GM12878 (cell line): ENCODE measurements around the gene CUL4A. TPM values are rescaled to one million over a fixed set of nuclear protein-coding genes. Genes with fewer than 3 reads are reported as not detected.

Source experiments
- ATAC-seq: fragments of 200-7000 bp; cut with Tn5 transposase; 3 replicates; pipeline ENCODE4 v1.9.1; 2020; ENCODE audit warnings: mild to moderate bottlenecking, moderate library complexity
- BruUV-seq: library from RNA; stranded (reverse); fragments of 400-500 nt; replicated peaks from 2 replicates; lab custom pipeline; 2021; lab: Mats Ljungman, UMichigan
- CTCF ChIA-PET: fragments of 300-600 bp; sonication (Branson Sonifier 250); formaldehyde crosslinking; extraction: SDS; loops from one replicate; lab custom pipeline; 2021; ENCODE audit warnings: inconsistent platforms; lab: Yijun Ruan, JAX
- POLR2A ChIA-PET: fragments of 350-600 bp; formaldehyde crosslinking; extraction: SDS; loops from one replicate; lab custom pipeline; 2021; ENCODE audit warnings: inconsistent platforms; lab: Charles Lee
- RAD21 ChIA-PET: fragments of 300-600 bp; sonication (Branson Sonifier 250); formaldehyde crosslinking; loops from one replicate; lab custom pipeline; 2023; ENCODE audit warnings: antibody characterized with exemption; ENCODE audit not compliant: unreplicated experiment; lab: Charles Lee
- SMC1A ChIA-PET: fragments of 300-600 bp; sonication (Branson Sonifier 250); formaldehyde crosslinking; loops from one replicate; lab custom pipeline; 2023; ENCODE audit not compliant: unreplicated experiment, uncharacterized antibody; lab: Charles Lee
- DNase-seq: peaks from one replicate; pipeline ENCODE4 v3.0.0-alpha.2; 2011; ENCODE audit warnings: low read depth, low spot score
- FAIRE-seq: peaks from 3 replicates; lab custom pipeline; 2011; peaks lifted over from hg19 to GRCh38; lab: Jason Lieb, UNC
- H2AFZ ChIP-seq: 2 replicates; pipeline ENCODE4 v1.6.0; 2011; ENCODE audit warnings: low read depth, low read length, control low read depth; ENCODE audit not compliant: control insufficient read depth
- H3K27ac ChIP-seq: 2 replicates; pipeline ENCODE4 v1.5.1; 2011; ENCODE audit warnings: control low read depth; ENCODE audit not compliant: control insufficient read depth, insufficient read depth
- H3K27me3 ChIP-seq, 2 experiments: replicated peaks in 1 of 2; 2 replicates each; pipeline versions ENCODE4 v1.6.0 to v1.6.1; 2011; ENCODE audit warnings: low read length in 1 of 2; ENCODE audit not compliant: control insufficient read depth in 2 of 2, insufficient read depth in 2 of 2
- H3K36me3 ChIP-seq, 2 experiments: 2 replicates each; pipeline ENCODE4 v1.5.1; 2011; ENCODE audit warnings: low read length in 1 of 2; ENCODE audit not compliant: control insufficient read depth in 2 of 2, insufficient read depth in 2 of 2
- H3K4me1 ChIP-seq: 2 replicates; pipeline ENCODE4 v1.6.1; 2011; ENCODE audit warnings: mild to moderate bottlenecking, low read length, moderate library complexity, mixed read lengths; ENCODE audit not compliant: control insufficient read depth, insufficient read depth
- H3K4me2 ChIP-seq: 2 replicates; pipeline ENCODE4 v1.6.0; 2011; ENCODE audit warnings: control low read depth; ENCODE audit not compliant: control insufficient read depth, insufficient read depth
- H3K4me3 ChIP-seq: fragments of 200-600 bp; sonication (generic); 2 replicates; pipeline ENCODE4 v1.5.1; 2016
- H3K79me2 ChIP-seq: 2 replicates; pipeline ENCODE4 v1.6.0; 2011; ENCODE audit warnings: low read length; ENCODE audit not compliant: control insufficient read depth, insufficient read depth
- H3K9ac ChIP-seq: 2 replicates; pipeline ENCODE4 v1.8.0; 2011; ENCODE audit warnings: low read length, control low read depth, mixed read lengths; ENCODE audit not compliant: control insufficient read depth, insufficient read depth
- H3K9me3 ChIP-seq: replicated peaks from 3 replicates; pipeline ENCODE4 v1.5.1; 2011; ENCODE audit warnings: mild to moderate bottlenecking, low read length; ENCODE audit not compliant: control insufficient read depth, insufficient read depth
- H4K20me1 ChIP-seq: 2 replicates; pipeline ENCODE4 v1.6.0; 2011; ENCODE audit not compliant: control insufficient read depth, insufficient read depth
- BCL11A ChIP-seq: IDR thresholded peaks from 2 replicates; pipeline ENCODE4 v1.6.1; 2011; ENCODE audit warnings: low read depth, low read length
- BHLHE40 ChIP-seq, 2 experiments: fragments of 450-650 bp in 1 of 2; IDR thresholded peaks; 2 replicates each; pipeline ENCODE4 v1.6.1; 2011 to 2017; ENCODE audit warnings: low read depth in 2 of 2, borderline replicate concordance in 1 of 2, improper control_type of control experiment in 1 of 2, low read length in 1 of 2, mild to moderate bottlenecking in 1 of 2
- BMI1 ChIP-seq: fragments of 450-650 bp; IDR thresholded peaks from 2 replicates; pipeline ENCODE4 v1.6.1; 2016; ENCODE audit warnings: mild to moderate bottlenecking, moderate library complexity, borderline replicate concordance
- CHD2 ChIP-seq: IDR thresholded peaks from 2 replicates; pipeline ENCODE4 v1.6.1; 2011; ENCODE audit warnings: low read depth, low read length, improper control_type of control experiment, borderline replicate concordance
- CHD4 ChIP-seq: fragments of 200-600 bp; sonication (generic); IDR thresholded peaks from 2 replicates; pipeline ENCODE4 v1.6.1; 2016; ENCODE audit warnings: mild to moderate bottlenecking
- EP300 ChIP-seq, 2 experiments: fragments of 150-350 bp in 1 of 2; IDR thresholded peaks; 2 replicates each; pipeline ENCODE4 v1.6.1; 2011 to 2012; ENCODE audit warnings: low read depth in 2 of 2, low read length in 2 of 2, borderline replicate concordance in 1 of 2, improper control_type of control experiment in 1 of 2, inconsistent platforms in 1 of 2; ENCODE audit not compliant: control insufficient read depth in 1 of 2
- HDAC6 ChIP-seq: fragments of 200-600 bp; sonication (generic); IDR thresholded peaks from one replicate; pipeline ENCODE4 v1.8.0; 2017; ENCODE audit warnings: antibody characterized with exemption; ENCODE audit not compliant: unreplicated experiment
- IRF3 ChIP-seq: fragments of 450-650 bp; IDR thresholded peaks from 2 replicates; pipeline ENCODE4 v1.6.1; 2014; ENCODE audit warnings: mild to moderate bottlenecking
- MXI1 ChIP-seq: fragments of 150-350 bp; IDR thresholded peaks from 2 replicates; pipeline ENCODE4 v1.6.1; 2011; ENCODE audit warnings: low read depth, mild to moderate bottlenecking, inconsistent platforms, low read length, improper control_type of control experiment
- MYB ChIP-seq: fragments of 150-350 bp; IDR thresholded peaks from 2 replicates; pipeline ENCODE4 v1.6.1; 2014; ENCODE audit warnings: mild to moderate bottlenecking, low read depth, low read length, borderline replicate concordance
- NBN ChIP-seq: fragments of 450-650 bp; IDR thresholded peaks from 2 replicates; pipeline ENCODE4 v1.6.1; 2016
- NR2C1 ChIP-seq: fragments of 450-650 bp; IDR thresholded peaks from 2 replicates; pipeline ENCODE4 v1.6.1; 2017; ENCODE audit warnings: antibody characterized with exemption, mild to moderate bottlenecking, moderate library complexity
- PAX5 ChIP-seq: IDR thresholded peaks from 2 replicates; pipeline ENCODE4 v1.6.1; 2011; ENCODE audit warnings: low read depth, low read length, borderline replicate concordance
- SMAD1 ChIP-seq: fragments of 450-650 bp; IDR thresholded peaks from 2 replicates; pipeline ENCODE4 v1.6.1; 2018; ENCODE audit warnings: mild to moderate bottlenecking, low read depth; ENCODE audit not compliant: partially characterized antibody
- SMARCA5 ChIP-seq: fragments of 450-650 bp; IDR thresholded peaks from 2 replicates; pipeline ENCODE4 v1.6.1; 2017; ENCODE audit warnings: mild to moderate bottlenecking
- SPI1 ChIP-seq: IDR thresholded peaks from 2 replicates; pipeline ENCODE4 v1.6.1; 2011; ENCODE audit warnings: low read depth, mild to moderate bottlenecking, low read length, moderate library complexity, borderline replicate concordance; ENCODE audit not compliant: insufficient read depth
- SREBF1 ChIP-seq: IDR thresholded peaks from 2 replicates; pipeline ENCODE4 v1.6.1; 2012; ENCODE audit warnings: mild to moderate bottlenecking, low read length
- SUPT20H ChIP-seq: IDR thresholded peaks from 2 replicates; pipeline ENCODE4 v1.6.1; 2011; ENCODE audit warnings: low read depth, mild to moderate bottlenecking, low read length, moderate library complexity, borderline replicate concordance; ENCODE audit not compliant: control insufficient read depth
- TARDBP ChIP-seq: IDR thresholded peaks from 2 replicates; pipeline ENCODE4 v1.6.1; 2016; ENCODE audit warnings: borderline replicate concordance
- WGBS: methylation state at CpG from one replicate; pipeline ENCODE4 v1.1.6; 2016; ENCODE audit warnings: low lambda C conversion rate; ENCODE audit not compliant: insufficient replicate concordance, insufficient coverage; ENCODE audit errors: missing lambda C conversion rate; 5-methylcytosine and 5-hydroxymethylcytosine counted together
- in situ Hi-C: fragments of 300-500 bp; cut with MboI; formaldehyde crosslinking; loops from 9 replicates; pipeline ENCODE4 v1.14.3; 2018; ENCODE audit warnings: mixed read lengths
- intact Hi-C: fragments of 100-400 bp; cut with micrococcal nuclease; formaldehyde crosslinking; loops from one replicate; pipeline ENCODE4 v1.14.2; 2022; ENCODE audit not compliant: unreplicated experiment
- polyA plus RNA-seq, 11 experiments: library from polyadenylated mRNA; depleted of rRNA in 4 of 11; unstranded in 6 of 11; stranded (reverse) in 5 of 11; fragments of >200 nt; fragmentation: Nextera tagmentation in 4 of 11; fragmentation: Illumina TruSeq in 1 of 11; extraction: Ambion mirVana in 4 of 11; extraction: Trizol in 1 of 11; gene quantifications; 1 replicate in 1 of 11; 2 replicates in 10 of 11; pipeline versions ENCODE4 v1.2.1 to v1.2.3, GENCODE V29; 2011 to 2016; ENCODE audit warnings: inconsistent platforms in 2 of 11, missing spikeins in 2 of 11, low read depth in 1 of 11
- total RNA-seq, 4 experiments: library from RNA; depleted of rRNA in 3 of 4; stranded (reverse); fragments of >200 nt in 3 of 4; fragmentation: Illumina TruSeq in 1 of 4; extraction: Trizol in 1 of 4; gene quantifications; 2 replicates each; pipeline versions ENCODE4 v1.2.1 to v1.2.3, GENCODE V29; 2013 to 2021
- TF ChIP-seq, protein P1 (sequence below): IDR thresholded peaks from 2 replicates; pipeline ENCODE4 v1.6.1; 2012; ENCODE audit warnings: low read depth, low read length, improper control_type of control experiment
- TF ChIP-seq, protein P2 (sequence below): IDR thresholded peaks from 2 replicates; pipeline ENCODE4 v1.6.1; 2012; ENCODE audit warnings: low read depth, low read length, improper control_type of control experiment

The CUL4A gene
- total and polyA plus RNA-seq, 10 of the 15 experiments (the other 5 are each of a cell fraction or from before 2014, with no cell fraction given), result 19.7 to 74.3 (median 55.6) TPM

GRCh38 chr13:113202912-113203311 is 6.5 kb upstream of the CUL4A start (continued):
- TF ChIP-seq MYB, result no peak
- no peak for TF ChIP-seq CHD2
- TF ChIP-seq HDAC6, result no peak
- no peak for TF ChIP-seq SMARCA5
- no peak for TF ChIP-seq MXI1
- TF ChIP-seq, all 136 proteins: peak for 0

DNA sequence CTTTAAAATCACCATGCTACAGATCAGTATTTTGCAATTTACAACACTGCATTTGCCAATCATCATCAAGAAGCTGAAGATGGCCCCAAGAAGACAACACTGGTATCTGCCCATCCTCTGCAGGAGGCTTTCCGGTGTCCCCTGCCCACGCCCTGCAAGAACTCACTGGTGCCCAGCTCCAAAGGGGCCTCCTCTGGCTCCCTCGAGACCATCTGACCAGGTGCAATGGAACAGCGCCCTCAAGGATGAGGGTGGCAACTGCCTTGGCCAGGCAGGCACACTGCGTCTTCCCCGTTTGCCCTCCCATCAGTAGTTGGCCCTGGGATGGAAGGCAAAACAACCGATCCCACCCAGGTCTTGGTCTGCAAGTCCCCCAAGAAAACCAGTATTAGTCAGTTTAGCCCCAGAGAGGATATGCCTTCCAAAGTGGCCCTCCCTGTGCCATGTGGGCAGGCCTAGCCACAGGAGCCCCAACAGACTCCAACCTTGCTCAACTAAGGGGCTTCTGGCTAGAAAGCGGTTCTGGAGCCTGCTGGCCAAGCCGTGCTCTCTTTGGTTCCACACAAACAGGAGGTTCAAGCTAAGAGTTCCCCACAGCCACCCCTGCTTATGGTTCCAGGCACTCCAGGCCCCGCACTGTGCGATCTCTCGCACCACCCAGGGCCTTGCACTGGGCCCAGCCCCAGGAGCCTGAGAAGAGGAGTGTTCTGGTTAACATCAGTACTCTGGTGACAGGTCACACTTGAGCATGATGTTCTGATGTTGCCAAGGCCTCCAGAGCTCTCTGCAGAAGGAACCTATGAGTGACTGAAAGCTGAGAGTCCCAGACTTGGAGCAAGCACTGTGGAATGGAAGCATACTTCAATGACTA is 5.7 kb upstream of the CUL4A start:
- no peak for TF ChIP-seq CHD4
- TF ChIP-seq SMAD1, result no peak
- TF ChIP-seq, protein P1, sequence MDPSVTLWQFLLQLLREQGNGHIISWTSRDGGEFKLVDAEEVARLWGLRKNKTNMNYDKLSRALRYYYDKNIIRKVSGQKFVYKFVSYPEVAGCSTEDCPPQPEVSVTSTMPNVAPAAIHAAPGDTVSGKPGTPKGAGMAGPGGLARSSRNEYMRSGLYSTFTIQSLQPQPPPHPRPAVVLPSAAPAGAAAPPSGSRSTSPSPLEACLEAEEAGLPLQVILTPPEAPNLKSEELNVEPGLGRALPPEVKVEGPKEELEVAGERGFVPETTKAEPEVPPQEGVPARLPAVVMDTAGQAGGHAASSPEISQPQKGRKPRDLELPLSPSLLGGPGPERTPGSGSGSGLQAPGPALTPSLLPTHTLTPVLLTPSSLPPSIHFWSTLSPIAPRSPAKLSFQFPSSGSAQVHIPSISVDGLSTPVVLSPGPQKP, result no peak
- TF ChIP-seq BMI1, result no peak
- TF ChIP-seq BCL11A, result no peak
- no peak for TF ChIP-seq SUPT20H
- TF ChIP-seq TARDBP, result no peak
- no peak for TF ChIP-seq PAX5
- TF ChIP-seq BHLHE40 (IDR thresholded peaks at IDR 0.05; ENCODE audit: borderline replicate concordance in 1 of 2, low read depth in 2 of 2, low read length in 1 of 2), result no peak
- no peak for TF ChIP-seq EP300 (IDR thresholded peaks at IDR 0.05; ENCODE audit: borderline replicate concordance in 1 of 2, control insufficient read depth in 1 of 2, low read depth in 2 of 2, low read length in 2 of 2)
- no peak for TF ChIP-seq SPI1
- TF ChIP-seq, protein P2, sequence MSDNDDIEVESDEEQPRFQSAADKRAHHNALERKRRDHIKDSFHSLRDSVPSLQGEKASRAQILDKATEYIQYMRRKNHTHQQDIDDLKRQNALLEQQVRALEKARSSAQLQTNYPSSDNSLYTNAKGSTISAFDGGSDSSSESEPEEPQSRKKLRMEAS, result no peak
- no peak for TF ChIP-seq NBN
- no peak for TF ChIP-seq IRF3
- TF ChIP-seq SREBF1, result no peak
- TF ChIP-seq NR2C1, result no peak
- H2AFZ ChIP-seq, result no peak overlapping the region
- H3K27me3 ChIP-seq, result no peaks in the 10 kb centered on the region
- no peaks in the 10 kb centered on the region for H3K9me3 ChIP-seq
- BruUV-seq, result no TSS peak
- intact Hi-C loops, result loop anchor here (10.0 kb wide), 1 partner anchor 259 kb away; no protein-coding TSS in a partner anchor
- DNase-seq (no peak), FAIRE-seq (no peak), ATAC-seq (no peak)
- ChIA-PET RAD21 (no interaction called here), POLR2A (interaction anchor here (1.0 kb wide), 1 partner anchor 19 kb away, joined by 3 read pairs; no protein-coding TSS in a partner anchor), CTCF (no interaction called here), SMC1A (no interaction called here)
- peaks cover 0 to 3% of the 10 kb centered on the region in 2 experiments; a peak in 2 of 4 replicates for H3K36me3 ChIP-seq
- H3K4me3 ChIP-seq, result no peak overlapping the region
- no peak overlapping the region for H3K4me2 ChIP-seq
- in situ Hi-C loops, result no loop called here
- H4K20me1 ChIP-seq, result no peaks in the 10 kb centered on the region
- H3K4me1 ChIP-seq, result no peaks in the 10 kb centered on the region
- WGBS, result 99% methylated on average over 12 of the region's 12 CpGs
- no peak overlapping the region for H3K9ac ChIP-seq
- H3K79me2 ChIP-seq, result peaks cover 46% of the 10 kb centered on the region
- H3K27ac ChIP-seq, result no peak overlapping the region
